ENCODE data around the gene SH3RF1.

SH3RF1 gene

GRCh38 chr4:169110633-169111032 is 160.1 kb downstream of the SH3RF1 start:
- Histone ChIP-seq H2BK12ac (ENCODE audit: low read length) (no peak overlapping the region), H3K27ac (ENCODE audit: low read depth, low read length) (no peak overlapping the region), H3K27me3 (ENCODE audit: insufficient read depth, low read length) (no peaks in the 10 kb centered on the region), H3K9ac (ENCODE audit: low read length) (no peak overlapping the region), H3K79me1 (ENCODE audit: low read length) (no peaks in the 10 kb centered on the region), H2AFZ (ENCODE audit: insufficient read depth, low read length, poor library complexity) (no peak overlapping the region), H4K91ac (ENCODE audit: low read depth, low read length) (no peak overlapping the region), H3K23ac (ENCODE audit: low read length) (no peak overlapping the region), H3K36me3 (ENCODE audit: control insufficient read depth in 1 of 2, insufficient read depth in 2 of 2, low read length in 2 of 2) (peaks cover 13 to 23% of the 10 kb centered on the region in 2 experiments), H3K4me1 (ENCODE audit: control insufficient read depth in 1 of 2, insufficient read depth in 2 of 2, low read length in 2 of 2) (no peaks in the 10 kb centered on the region), H2BK5ac (ENCODE audit: low read depth, low read length, poor library complexity) (no peak overlapping the region), H3K4me2 (ENCODE audit: low read length) (no peak overlapping the region), H3K18ac (ENCODE audit: low read length) (no peak overlapping the region), H3K79me2 (ENCODE audit: control insufficient read depth, insufficient read depth, low read length, poor library complexity) (no peaks in the 10 kb centered on the region), H3K9me3 (ENCODE audit: insufficient read depth, low read depth, low read length) (no peaks in the 10 kb centered on the region), H4K8ac (ENCODE audit: low read depth, low read length) (no peak overlapping the region), H2BK120ac (ENCODE audit: insufficient read depth, low read length, poor library complexity) (no peak overlapping the region), H3K4me3 (ENCODE audit: low read depth, low read length) (no peak overlapping the region), H4K12ac (ENCODE audit: low read depth, low read length) (no peak overlapping the region), H3K14ac (ENCODE audit: low read length) (no peak overlapping the region), H2AK5ac (ENCODE audit: low read length) (no peak overlapping the region), H3K4ac (ENCODE audit: low read depth, low read length) (no peak overlapping the region)
- DNase-seq, result peak in 1 of 2 donors; percentile 29
- WGBS (ENCODE audit: extremely low coverage, insufficient coverage, insufficient read length), result no CpG with 5 or more reads among the region's 4 CpGs

- Histone ChIP-seq H3K18ac (ENCODE audit: low read length) (no peak overlapping the region), H4K8ac (ENCODE audit: low read depth, low read length) (no peak overlapping the region), H3K9me3 (ENCODE audit: insufficient read depth, low read depth, low read length) (no peaks in the 10 kb centered on the region), H3K27me3 (ENCODE audit: insufficient read depth, low read length) (no peaks in the 10 kb centered on the region), H3K9ac (ENCODE audit: low read length) (no peak overlapping the region), H2AFZ (ENCODE audit: insufficient read depth, low read length, poor library complexity) (no peak overlapping the region), H3K4me1 (ENCODE audit: control insufficient read depth in 1 of 2, insufficient read depth in 2 of 2, low read length in 2 of 2) (peaks cover 0 to 2% of the 10 kb centered on the region in 2 experiments), H3K79me2 (ENCODE audit: control insufficient read depth, insufficient read depth, low read length, poor library complexity) (no peaks in the 10 kb centered on the region), H2AK5ac (ENCODE audit: low read length) (no peak overlapping the region), H3K27ac (ENCODE audit: low read depth, low read length) (no peak overlapping the region), H3K4me2 (ENCODE audit: low read length) (no peak overlapping the region), H4K91ac (ENCODE audit: low read depth, low read length) (no peak overlapping the region), H3K23ac (ENCODE audit: low read length) (no peak overlapping the region), H3K4me3 (ENCODE audit: low read depth, low read length) (no peak overlapping the region), H3K14ac (ENCODE audit: low read length) (no peak overlapping the region), H2BK120ac (ENCODE audit: insufficient read depth, low read length, poor library complexity) (no peak overlapping the region), H2BK12ac (ENCODE audit: low read length) (no peak overlapping the region), H4K12ac (ENCODE audit: low read depth, low read length) (no peak overlapping the region), H3K36me3 (ENCODE audit: control insufficient read depth in 1 of 2, insufficient read depth in 2 of 2, low read length in 2 of 2) (peaks cover 14 to 24% of the 10 kb centered on the region in 2 experiments), H3K4ac (ENCODE audit: low read depth, low read length) (no peak overlapping the region), H2BK5ac (ENCODE audit: low read depth, low read length, poor library complexity) (no peak overlapping the region), H3K79me1 (ENCODE audit: low read length) (no peaks in the 10 kb centered on the region)
- WGBS (ENCODE audit: extremely low coverage, insufficient coverage, insufficient read length), result no CpG with 5 or more reads among the region's 2 CpGs
- DNase-seq, result no peak
Observed at GRCh38 chr4:169109035-169109675, 161.6 kb downstream of the SH3RF1 start.

DNA sequence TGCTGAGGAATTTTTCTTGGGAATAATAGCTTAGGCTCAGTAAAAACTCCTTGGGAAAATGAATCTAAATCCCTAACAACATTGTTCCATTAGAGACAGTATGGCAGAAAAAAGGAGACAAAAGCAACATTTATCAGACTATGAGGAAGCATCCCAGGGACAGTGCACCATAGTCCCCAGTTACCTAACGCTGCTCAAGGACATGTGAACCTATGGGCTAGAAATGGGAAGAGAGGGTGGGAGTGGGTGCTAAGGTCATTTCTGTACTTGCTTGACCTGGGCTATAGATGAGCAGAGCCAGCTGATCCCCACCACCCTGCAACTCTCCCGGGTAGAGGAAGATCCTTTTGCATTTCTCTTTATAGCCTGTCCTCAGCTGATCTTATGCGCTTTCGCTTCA is 162.5 kb downstream of the SH3RF1 start:
- Histone ChIP-seq H3K36me3 (ENCODE audit: control insufficient read depth in 1 of 2, insufficient read depth in 2 of 2, low read length in 2 of 2) (peaks cover 12 to 22% of the 10 kb centered on the region in 2 experiments), H3K4me3 (ENCODE audit: low read depth, low read length) (no peak overlapping the region), H3K4me2 (ENCODE audit: low read length) (no peak overlapping the region), H3K27me3 (ENCODE audit: insufficient read depth, low read length) (no peaks in the 10 kb centered on the region), H2BK120ac (ENCODE audit: insufficient read depth, low read length, poor library complexity) (no peak overlapping the region), H3K27ac (ENCODE audit: low read depth, low read length) (no peak overlapping the region), H3K4me1 (ENCODE audit: control insufficient read depth in 1 of 2, insufficient read depth in 2 of 2, low read length in 2 of 2) (peaks cover 3 to 6% of the 10 kb centered on the region in 2 experiments), H2AK5ac (ENCODE audit: low read length) (no peak overlapping the region), H3K79me1 (ENCODE audit: low read length) (no peaks in the 10 kb centered on the region), H3K79me2 (ENCODE audit: control insufficient read depth, insufficient read depth, low read length, poor library complexity) (no peaks in the 10 kb centered on the region), H3K4ac (ENCODE audit: low read depth, low read length) (no peak overlapping the region), H4K12ac (ENCODE audit: low read depth, low read length) (no peak overlapping the region), H2BK12ac (ENCODE audit: low read length) (no peak overlapping the region), H2AFZ (ENCODE audit: insufficient read depth, low read length, poor library complexity) (no peak overlapping the region), H4K8ac (ENCODE audit: low read depth, low read length) (no peak overlapping the region), H3K23ac (ENCODE audit: low read length) (no peak overlapping the region), H3K9ac (ENCODE audit: low read length) (no peak overlapping the region), H3K9me3 (ENCODE audit: insufficient read depth, low read depth, low read length) (no peaks in the 10 kb centered on the region), H4K91ac (ENCODE audit: low read depth, low read length) (no peak overlapping the region), H3K18ac (ENCODE audit: low read length) (no peak overlapping the region), H2BK5ac (ENCODE audit: low read depth, low read length, poor library complexity) (no peak overlapping the region), H3K14ac (ENCODE audit: low read length) (no peak overlapping the region)
- no peak for DNase-seq
- WGBS (ENCODE audit: extremely low coverage, insufficient coverage, insufficient read length), result no CpG with 5 or more reads among the region's 4 CpGs

GRCh38 chr4:169107528-169107927 is 163.2 kb downstream of the SH3RF1 start:
- Histone ChIP-seq H3K18ac (ENCODE audit: low read length) (no peak overlapping the region), H3K14ac (ENCODE audit: low read length) (no peak overlapping the region), H3K79me2 (ENCODE audit: control insufficient read depth, insufficient read depth, low read length, poor library complexity) (no peaks in the 10 kb centered on the region), H3K23ac (ENCODE audit: low read length) (no peak overlapping the region), H3K27me3 (ENCODE audit: insufficient read depth, low read length) (no peaks in the 10 kb centered on the region), H3K4me1 (ENCODE audit: control insufficient read depth in 1 of 2, insufficient read depth in 2 of 2, low read length in 2 of 2) (peaks cover 3 to 6% of the 10 kb centered on the region in 2 experiments), H4K91ac (ENCODE audit: low read depth, low read length) (no peak overlapping the region), H3K27ac (ENCODE audit: low read depth, low read length) (no peak overlapping the region), H3K79me1 (ENCODE audit: low read length) (no peaks in the 10 kb centered on the region), H2BK12ac (ENCODE audit: low read length) (no peak overlapping the region), H2BK120ac (ENCODE audit: insufficient read depth, low read length, poor library complexity) (no peak overlapping the region), H3K9me3 (ENCODE audit: insufficient read depth, low read depth, low read length) (no peaks in the 10 kb centered on the region), H3K9ac (ENCODE audit: low read length) (no peak overlapping the region), H4K8ac (ENCODE audit: low read depth, low read length) (no peak overlapping the region), H3K36me3 (ENCODE audit: control insufficient read depth in 1 of 2, insufficient read depth in 2 of 2, low read length in 2 of 2) (peaks cover 12 to 22% of the 10 kb centered on the region in 2 experiments), H2BK5ac (ENCODE audit: low read depth, low read length, poor library complexity) (no peak overlapping the region), H3K4me2 (ENCODE audit: low read length) (no peak overlapping the region), H3K4me3 (ENCODE audit: low read depth, low read length) (no peak overlapping the region), H4K12ac (ENCODE audit: low read depth, low read length) (no peak overlapping the region), H3K4ac (ENCODE audit: low read depth, low read length) (no peak overlapping the region), H2AFZ (ENCODE audit: insufficient read depth, low read length, poor library complexity) (no peak overlapping the region), H2AK5ac (ENCODE audit: low read length) (no peak overlapping the region)
- no peak for DNase-seq
- WGBS (ENCODE audit: extremely low coverage, insufficient coverage, insufficient read length), result no CpG with 5 or more reads among the region's 2 CpGs

Measured in trophoblast cell (in vitro differentiated cells and primary cell).